22Rv1 (cell line): ENCODE measurements around the gene GNAL.

Experiments used
- H3K27ac ChIP-seq: fragments of 450-650 bp; 2 replicates; pipeline ENCODE4 v1.5.1; 2017
- CTCF ChIP-seq: fragments of 450-650 bp; IDR thresholded peaks from 2 replicates; pipeline ENCODE4 v1.5.1; 2017; ENCODE audit warnings: mild to moderate bottlenecking
- ZFX ChIP-seq: fragments of 450-650 bp; IDR thresholded peaks from 2 replicates; pipeline ENCODE4 v1.6.1; 2017; ENCODE audit warnings: antibody characterized with exemption, borderline replicate concordance

The GNAL gene

DNA sequence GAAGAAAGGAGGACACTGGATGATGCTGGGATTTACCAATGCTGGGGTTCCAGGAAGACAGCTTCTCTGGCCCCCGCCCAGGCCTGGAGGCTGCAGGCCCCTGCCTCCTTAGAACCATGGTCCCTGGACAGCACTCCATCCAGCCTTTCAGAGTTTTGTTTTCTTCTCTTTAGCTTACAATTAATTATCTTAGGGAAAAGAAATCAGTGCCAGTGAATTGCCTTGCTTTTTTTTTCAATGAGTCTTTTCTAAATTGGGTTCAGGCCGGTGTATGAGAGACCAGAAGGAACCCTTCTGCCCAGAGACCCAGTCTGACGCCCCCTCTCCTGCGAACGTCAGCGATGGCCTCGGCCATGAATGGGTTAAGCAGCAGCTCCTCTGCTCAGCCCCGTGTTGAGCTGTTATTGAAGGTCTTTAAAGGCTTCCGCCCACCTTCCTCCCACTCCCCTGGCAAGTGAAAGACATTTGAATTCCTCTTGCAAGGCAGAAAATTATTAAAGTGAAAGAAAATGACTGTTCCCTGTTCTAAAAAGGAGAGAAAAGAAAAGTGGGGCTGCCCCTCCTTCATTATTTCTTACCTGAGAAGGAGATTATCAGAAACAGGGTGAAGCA is 96.5 kb downstream of the GNAL start:
- no peak for TF ChIP-seq CTCF
- no peak for TF ChIP-seq ZFX

GRCh38 chr18:11789716-11790510 is 100.8 kb downstream of the GNAL start:
- TF ChIP-seq ZFX, result no peak
- no peak for TF ChIP-seq CTCF

More for the DNA sequence above, 96.5 kb downstream of the GNAL start:
- H3K27ac ChIP-seq, result no peak overlapping the region

GRCh38 chr18:11791131-11791530 is 102.1 kb downstream of the GNAL start:
- TF ChIP-seq ZFX (no peak), CTCF (no peak)
- no peak overlapping the region for H3K27ac ChIP-seq

More at GRCh38 chr18:11789716-11790510, 100.8 kb downstream of the GNAL start:
- H3K27ac ChIP-seq, result no peak overlapping the region

DNA sequence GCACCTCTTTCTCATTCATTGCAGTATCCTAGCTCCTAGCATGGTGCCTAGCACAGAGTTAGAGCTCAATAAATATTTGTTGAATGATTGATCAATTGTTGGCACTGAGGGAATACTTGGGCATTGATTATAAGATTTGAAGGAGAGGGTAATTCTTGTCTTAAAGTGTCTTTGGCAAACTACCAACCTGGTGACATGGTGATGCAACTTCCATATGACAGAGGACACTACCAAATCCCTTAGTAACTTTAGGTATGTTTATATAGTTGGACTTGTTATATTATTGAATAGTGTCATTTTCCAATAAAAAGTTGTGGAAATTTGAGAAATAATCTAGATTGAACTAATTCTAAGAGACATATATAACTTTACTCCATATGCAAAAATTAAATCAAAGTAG is 103.6 kb downstream of the GNAL start:
- TF ChIP-seq ZFX, result no peak
- TF ChIP-seq CTCF, result no peak
- H3K27ac ChIP-seq, result no peak overlapping the region

DNA sequence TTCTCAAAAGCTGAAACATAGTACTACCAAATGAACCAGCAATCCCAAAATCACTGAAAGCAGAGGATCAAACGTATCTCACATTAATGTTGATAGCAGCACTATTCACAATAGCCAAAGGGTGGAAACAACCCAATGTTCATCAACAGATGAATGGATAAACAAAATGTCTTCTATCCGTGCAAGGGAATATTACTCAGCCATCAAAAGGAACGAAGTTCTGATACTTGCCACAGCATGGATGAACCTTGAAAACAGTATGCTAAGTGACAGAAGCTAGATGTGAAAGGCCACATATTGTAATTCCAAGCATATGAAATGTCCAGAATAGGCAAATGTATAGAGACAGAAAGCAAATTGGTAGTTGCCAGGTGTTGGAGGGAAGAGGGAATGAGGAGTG is 105.1 kb downstream of the GNAL start:
- H3K27ac ChIP-seq, result no peak overlapping the region
- TF ChIP-seq CTCF (no peak), ZFX (no peak)

GRCh38 chr18:11795916-11796315 is 106.9 kb downstream of the GNAL start:
- TF ChIP-seq ZFX, result no peak
- TF ChIP-seq CTCF, result no peak
- no peak overlapping the region for H3K27ac ChIP-seq

DNA sequence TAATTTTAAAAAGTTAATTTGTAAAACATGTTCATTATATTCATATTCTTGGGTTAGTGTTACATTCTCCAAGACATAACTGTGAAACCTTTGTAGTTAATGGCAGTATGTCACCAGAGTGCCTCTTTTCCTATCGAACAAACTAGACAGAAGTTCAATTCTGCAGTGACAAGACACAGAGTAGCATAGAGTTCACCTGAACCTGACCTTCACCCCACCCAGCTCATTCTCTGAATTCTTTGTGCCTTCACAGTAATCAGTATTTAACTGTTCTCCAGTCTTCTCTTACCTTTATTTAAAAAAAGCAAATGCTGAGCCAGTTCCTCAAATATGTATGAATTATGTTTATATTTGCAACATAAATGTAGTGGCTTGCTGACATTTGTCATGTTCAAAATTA is 109.2 kb downstream of the GNAL start:
- H3K27ac ChIP-seq, result no peak overlapping the region
- TF ChIP-seq ZFX (no peak), CTCF (no peak)
